Measurements from ENCODE around the gene CAP1.

The CAP1 gene

DNA sequence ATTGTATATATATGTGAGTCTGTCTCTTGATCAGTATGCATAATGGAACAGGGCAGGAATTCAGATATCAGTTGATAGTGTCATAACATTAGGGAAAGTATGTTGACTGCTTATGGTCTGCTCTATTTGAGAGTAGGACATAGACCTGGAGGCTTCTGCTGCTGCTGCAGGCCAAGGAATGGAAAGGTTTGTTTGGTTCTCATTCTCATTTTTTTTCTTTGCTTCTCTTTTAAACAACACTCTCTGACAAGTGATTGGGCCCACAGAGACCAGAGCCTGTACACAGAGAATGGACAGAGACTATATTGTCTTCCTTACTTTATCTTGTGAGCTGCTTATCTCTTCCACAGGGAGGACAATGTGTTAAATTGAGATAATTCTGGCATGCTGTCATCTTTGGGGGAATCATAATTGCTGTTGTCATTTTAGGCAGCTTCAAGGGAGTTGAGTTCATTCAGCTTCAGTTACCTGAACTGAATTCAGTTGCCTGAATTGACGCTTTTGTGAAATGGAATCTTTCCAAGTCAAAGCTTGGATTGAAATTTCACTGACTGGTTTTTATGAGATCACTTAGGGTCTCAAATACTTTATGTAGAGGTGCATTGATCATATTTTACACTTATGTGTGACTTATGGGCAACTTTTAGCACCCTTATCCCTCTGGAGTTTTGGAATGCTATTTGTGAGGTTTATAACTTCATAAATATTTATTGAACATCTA, 16.9 kb downstream of the CAP1 start:
- peaks cover 39% of the 10 kb centered on the region for H3K79me2 ChIP-seq (ENCODE audit: insufficient read depth, low read length)
- H4K20me1 ChIP-seq (ENCODE audit: insufficient read depth, low read length) = no peaks in the 10 kb centered on the region
- peak overlapping the region; percentile 90 for H3K27ac ChIP-seq (ENCODE audit: low read depth, low read length, poor library complexity, severe bottlenecking)
- no peaks in the 10 kb centered on the region for H3K9me2 ChIP-seq (ENCODE audit: low read depth, low read length)
- H3K9me3 ChIP-seq (ENCODE audit: low read length) = no peaks in the 10 kb centered on the region
- H3K9ac ChIP-seq (ENCODE audit: low read length) = no peak overlapping the region
- no peak overlapping the region for H2AFZ ChIP-seq (ENCODE audit: low read length)
- H3K36me3 ChIP-seq (ENCODE audit: insufficient read depth, low read length) = peaks cover 58% of the 10 kb centered on the region
- no peak for TF ChIP-seq EZH2 (IDR thresholded peaks at IDR 0.05; ENCODE audit: borderline replicate concordance, low read length)
- TF ChIP-seq, protein P1, sequence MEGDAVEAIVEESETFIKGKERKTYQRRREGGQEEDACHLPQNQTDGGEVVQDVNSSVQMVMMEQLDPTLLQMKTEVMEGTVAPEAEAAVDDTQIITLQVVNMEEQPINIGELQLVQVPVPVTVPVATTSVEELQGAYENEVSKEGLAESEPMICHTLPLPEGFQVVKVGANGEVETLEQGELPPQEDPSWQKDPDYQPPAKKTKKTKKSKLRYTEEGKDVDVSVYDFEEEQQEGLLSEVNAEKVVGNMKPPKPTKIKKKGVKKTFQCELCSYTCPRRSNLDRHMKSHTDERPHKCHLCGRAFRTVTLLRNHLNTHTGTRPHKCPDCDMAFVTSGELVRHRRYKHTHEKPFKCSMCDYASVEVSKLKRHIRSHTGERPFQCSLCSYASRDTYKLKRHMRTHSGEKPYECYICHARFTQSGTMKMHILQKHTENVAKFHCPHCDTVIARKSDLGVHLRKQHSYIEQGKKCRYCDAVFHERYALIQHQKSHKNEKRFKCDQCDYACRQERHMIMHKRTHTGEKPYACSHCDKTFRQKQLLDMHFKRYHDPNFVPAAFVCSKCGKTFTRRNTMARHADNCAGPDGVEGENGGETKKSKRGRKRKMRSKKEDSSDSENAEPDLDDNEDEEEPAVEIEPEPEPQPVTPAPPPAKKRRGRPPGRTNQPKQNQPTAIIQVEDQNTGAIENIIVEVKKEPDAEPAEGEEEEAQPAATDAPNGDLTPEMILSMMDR (IDR thresholded peaks at IDR 0.05; ENCODE audit: low read length) = no peak
- no peak overlapping the region for H3K4me2 ChIP-seq (ENCODE audit: low read length)
- H3K4me1 ChIP-seq (ENCODE audit: insufficient read depth, low read length, severe bottlenecking) = peaks cover 40% of the 10 kb centered on the region
- no peaks in the 10 kb centered on the region for H3F3A ChIP-seq (ENCODE audit: insufficient read depth, low read length)
- no peak overlapping the region for H3K4me3 ChIP-seq (ENCODE audit: low read depth, low read length, poor library complexity, severe bottlenecking)
- H3K27me3 ChIP-seq (ENCODE audit: insufficient read depth, low read length) = no peaks in the 10 kb centered on the region

DNA sequence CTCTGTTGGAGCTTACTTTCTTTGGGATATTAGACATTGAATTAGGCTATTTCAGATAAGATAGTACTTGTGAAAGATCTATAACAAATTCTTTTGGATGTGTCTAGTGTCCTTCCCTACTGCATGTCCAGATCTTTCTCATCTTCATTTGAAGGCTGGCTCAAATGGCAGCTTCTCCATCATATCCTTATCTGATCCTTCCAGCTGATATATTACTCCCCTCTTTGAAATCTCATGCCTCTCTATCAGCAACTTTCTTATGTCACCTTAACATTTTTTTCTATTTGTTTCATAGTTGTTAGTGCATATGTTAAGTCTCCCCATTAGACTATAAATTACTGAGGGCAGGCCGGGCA, 17.5 kb downstream of the CAP1 start:
- Histone ChIP-seq H3K36me3 (ENCODE audit: insufficient read depth, low read length) (peaks cover 58% of the 10 kb centered on the region), H3K9me2 (ENCODE audit: low read depth, low read length) (no peaks in the 10 kb centered on the region)

DNA sequence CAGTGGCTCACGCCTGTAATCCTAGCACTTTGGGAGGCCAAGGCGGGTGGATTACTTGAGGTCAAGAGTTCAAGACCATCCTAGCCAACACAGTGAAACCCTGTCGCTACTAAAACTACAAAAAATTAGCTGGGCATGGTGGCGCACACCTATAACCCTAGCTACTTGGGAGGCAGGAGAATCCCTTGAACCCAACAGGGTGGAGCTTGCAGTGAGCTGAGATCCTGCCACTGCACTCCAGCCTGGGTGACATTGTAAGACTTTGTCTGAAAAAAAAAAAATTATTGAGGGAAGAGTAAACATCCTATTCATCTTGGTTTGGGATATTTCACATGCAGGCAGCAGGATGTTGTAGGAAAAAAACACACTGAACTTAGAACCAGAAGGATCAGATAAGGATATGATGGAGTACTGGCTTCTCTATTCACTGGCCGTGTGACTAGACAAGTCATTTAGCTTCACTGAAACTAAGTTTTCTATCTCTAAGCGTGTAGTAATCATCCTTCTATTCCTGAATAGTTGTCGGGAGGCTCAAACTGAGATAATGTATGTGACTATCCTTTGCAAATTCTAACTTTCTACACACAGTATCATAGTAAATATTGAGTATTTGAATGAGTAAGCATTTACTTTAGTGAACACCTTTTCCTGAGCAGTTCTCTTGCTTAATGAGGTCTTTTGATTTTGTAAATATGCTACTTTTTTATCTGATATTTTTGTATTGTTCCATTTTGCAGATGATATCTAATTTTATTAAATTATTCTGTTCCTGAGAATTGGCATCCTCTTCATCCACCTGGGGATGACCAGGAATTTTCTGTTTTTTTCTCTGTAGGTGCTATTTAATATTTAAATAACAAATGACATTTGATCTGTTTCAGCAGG, 18.2 kb downstream of the CAP1 start:
- H3K36me3 ChIP-seq (ENCODE audit: insufficient read depth, low read length) = peaks cover 62% of the 10 kb centered on the region
- H4K20me1 ChIP-seq (ENCODE audit: insufficient read depth, low read length) = no peaks in the 10 kb centered on the region
- H3K4me1 ChIP-seq (ENCODE audit: insufficient read depth, low read length, severe bottlenecking) = peaks cover 44% of the 10 kb centered on the region
- TF ChIP-seq EZH2 (IDR thresholded peaks at IDR 0.05; ENCODE audit: borderline replicate concordance, low read length) = no peak
- TF ChIP-seq, protein P1 (IDR thresholded peaks at IDR 0.05; ENCODE audit: low read length) = no peak
- H3F3A ChIP-seq (ENCODE audit: insufficient read depth, low read length) = no peaks in the 10 kb centered on the region
- peak overlapping the region; percentile 90 for H3K27ac ChIP-seq (ENCODE audit: low read depth, low read length, poor library complexity, severe bottlenecking)
- peaks cover 37% of the 10 kb centered on the region for H3K79me2 ChIP-seq (ENCODE audit: insufficient read depth, low read length)
- H3K27me3 ChIP-seq (ENCODE audit: insufficient read depth, low read length) = no peaks in the 10 kb centered on the region
- H3K9me2 ChIP-seq (ENCODE audit: low read depth, low read length) = no peaks in the 10 kb centered on the region
- no peak overlapping the region for H3K9ac ChIP-seq (ENCODE audit: low read length)
- no peak overlapping the region for H2AFZ ChIP-seq (ENCODE audit: low read length)
- peak overlapping the region; percentile 62 for H3K4me2 ChIP-seq (ENCODE audit: low read length)
- no peaks in the 10 kb centered on the region for H3K9me3 ChIP-seq (ENCODE audit: low read length)
- peak overlapping the region; percentile 4 for H3K4me3 ChIP-seq (ENCODE audit: low read depth, low read length, poor library complexity, severe bottlenecking)

More for the DNA sequence above, 17.5 kb downstream of the CAP1 start:
- peak overlapping the region; percentile 90 for H3K27ac ChIP-seq (ENCODE audit: low read depth, low read length, poor library complexity, severe bottlenecking)
- peaks cover 37% of the 10 kb centered on the region for H3K79me2 ChIP-seq (ENCODE audit: insufficient read depth, low read length)
- no peaks in the 10 kb centered on the region for H3K27me3 ChIP-seq (ENCODE audit: insufficient read depth, low read length)
- H3K9me3 ChIP-seq (ENCODE audit: low read length) = no peaks in the 10 kb centered on the region
- H2AFZ ChIP-seq (ENCODE audit: low read length) = no peak overlapping the region
- H3K4me3 ChIP-seq (ENCODE audit: low read depth, low read length, poor library complexity, severe bottlenecking) = no peak overlapping the region
- no peak overlapping the region for H3K9ac ChIP-seq (ENCODE audit: low read length)
- H3K4me2 ChIP-seq (ENCODE audit: low read length) = no peak overlapping the region; the same call in 1 of the 2 replicates
- peaks cover 40% of the 10 kb centered on the region for H3K4me1 ChIP-seq (ENCODE audit: insufficient read depth, low read length, severe bottlenecking)
- no peak for TF ChIP-seq EZH2 (IDR thresholded peaks at IDR 0.05; ENCODE audit: borderline replicate concordance, low read length)
- TF ChIP-seq, protein P1 (IDR thresholded peaks at IDR 0.05; ENCODE audit: low read length) = no peak
- H3F3A ChIP-seq (ENCODE audit: insufficient read depth, low read length) = no peaks in the 10 kb centered on the region
- H4K20me1 ChIP-seq (ENCODE audit: insufficient read depth, low read length) = no peaks in the 10 kb centered on the region
